Mesenteric fat pad (tissue), 1 donor: ENCODE measurements around the gene HOXA3. TPM values are rescaled to one million over a fixed set of nuclear protein-coding genes. Genes with fewer than 3 reads are reported as not detected.

ENCODE experiments used
- DNase-seq: peaks from one replicate; pipeline ENCODE4 v3.0.0-alpha.2; 2020; ENCODE audit warnings: low spot score
- microRNA-seq: library from miRNA; unstranded; fragments of <30 nt; microRNA quantifications from one replicate; pipeline ENCODE4 v1.2.0, GENCODE V29; 2020; ENCODE audit warnings: borderline number of aligned reads
- total RNA-seq: library from RNA; stranded (reverse); fragmentation: NEBNext Ultra II Directional; extraction: Animal tissue kit (Norgen Biotek cat#: 25700); gene quantifications from one replicate; pipeline ENCODE4 v1.2.1, GENCODE V29; 2021
- donor health status: DM: yes; HTN: yes; CAD: no.

The HOXA3 gene
- total RNA-seq, 1 donor from 2014 or later = 5.8 TPM

- no peak for DNase-seq
These were observed 88.2 kb downstream of the HOXA3 start for GRCh38 chr7:27064159-27064558.

- no peak for DNase-seq
These were observed 89.4 kb downstream of the HOXA3 start for GRCh38 chr7:27062946-27063345.

Small RNA genes within 50 kb of the gene (microRNA-seq; reads per million reads assigned to microRNA genes)
- 4,585 reads per million, percentile 89 among the genes with 10 or more reads in this experiment for gene MIR196B

Other genes with a start within 250 kb of the HOXA3 start
- 1.3 TPM for gene HOXA1, start 56.6 kb downstream of the HOXA3 start, total RNA-seq
- gene HOXA2, start 49.9 kb downstream of the HOXA3 start, total RNA-seq = 1.2 TPM
- gene HOXA4, start 21.8 kb downstream of the HOXA3 start, total RNA-seq = 4.0 TPM
- 15.3 TPM for gene HOXA5, start 8.9 kb downstream of the HOXA3 start, total RNA-seq
- 3.1 TPM for gene HOXA6, start 4.8 kb downstream of the HOXA3 start, total RNA-seq
- 7.5 TPM for gene HOXA7, start 4.1 kb upstream of the HOXA3 start, total RNA-seq
- gene HOXA9, start 13.0 kb upstream of the HOXA3 start, total RNA-seq = 10.4 TPM
- 19.7 TPM for gene HOXA10, start 21.7 kb upstream of the HOXA3 start, total RNA-seq
- gene HOXA11, start 32.6 kb upstream of the HOXA3 start, total RNA-seq = 6.1 TPM
- 1.9 TPM for gene HOXA13, start 47.5 kb upstream of the HOXA3 start, total RNA-seq
- gene EVX1, start 90.2 kb upstream of the HOXA3 start, total RNA-seq = 0.13 TPM